Naive thymus-derived CD4-positive, alpha-beta T cell (primary cell): ENCODE measurements around the gene MRPS9. TPM values are rescaled to one million over a fixed set of nuclear protein-coding genes. Genes with fewer than 3 reads are reported as not detected.
A peak's percentile ranks its signal among the peaks of the same experiment; 100 is the strongest.

Experiments used
- ATAC-seq: fragments of 150-1000 bp; cut with Tn5 transposase; 2 replicates; pipeline ENCODE4 v1.10.0; 2021; ENCODE audit warnings: mild to moderate bottlenecking, moderate library complexity
- CTCF ChIA-PET: fragments of 350-600 bp; sonication (Branson Sonifier 250); formaldehyde crosslinking; loops from one replicate; lab custom pipeline; 2021; ENCODE audit warnings: antibody characterized with exemption; lab: Charles Lee
- POLR2A ChIA-PET: fragments of 350-600 bp; sonication (Branson Sonifier 250); formaldehyde crosslinking; loops from one replicate; lab custom pipeline; 2021; ENCODE audit warnings: antibody characterized with exemption, inconsistent platforms; lab: Charles Lee
- DNase-seq, 9 donors: peaks; one replicate each; pipeline versions ENCODE4 v3.0.0 to v3.0.0-alpha.2; 2020 to 2022; ENCODE audit warnings: mixed read lengths in 1 of 9
- H3K27ac ChIP-seq: one replicate; pipeline ENCODE4 v1.7.0; 2013; ENCODE audit warnings: mild to moderate bottlenecking, low read depth, low read length, moderate library complexity
- H3K27me3 ChIP-seq, 2 donors: one replicate each; pipeline ENCODE4 v1.7.0; 2013; ENCODE audit warnings: low read length in 2 of 2, mild to moderate bottlenecking in 2 of 2, moderate library complexity in 2 of 2; ENCODE audit not compliant: control insufficient read depth in 2 of 2, insufficient read depth in 2 of 2
- H3K36me3 ChIP-seq, 3 experiments: 1 replicate in 2 of 3; 2 replicates in 1 of 3; pipeline ENCODE4 v1.7.0; 2013; ENCODE audit warnings: low read length in 3 of 3, mild to moderate bottlenecking in 3 of 3, moderate library complexity in 1 of 3; ENCODE audit not compliant: insufficient read depth in 3 of 3, control insufficient read depth in 2 of 3
- H3K4me1 ChIP-seq, 2 donors: one replicate each; pipeline ENCODE4 v1.7.0; 2013; ENCODE audit warnings: low read length in 2 of 2, mild to moderate bottlenecking in 2 of 2, moderate library complexity in 1 of 2; ENCODE audit not compliant: control insufficient read depth in 2 of 2, insufficient read depth in 2 of 2
- H3K4me3 ChIP-seq: 2 replicates; pipeline ENCODE4 v1.7.0; 2013; ENCODE audit warnings: mild to moderate bottlenecking, low read length
- H3K9me3 ChIP-seq, 3 experiments: 1 replicate in 2 of 3; 2 replicates in 1 of 3; pipeline ENCODE4 v1.7.0; 2013; ENCODE audit warnings: low read length in 3 of 3; ENCODE audit not compliant: control insufficient read depth in 2 of 3
- H3K27ac Mint-ChIP-seq, 9 donors: one replicate each; pipeline ENCODE4 v1.8.0; 2020 to 2022; ENCODE audit warnings: mixed read lengths in 9 of 9, mild to moderate bottlenecking in 8 of 9, moderate library complexity in 5 of 9, inconsistent platforms in 2 of 9
- H3K27me3 Mint-ChIP-seq, 5 donors: one replicate each; pipeline ENCODE4 v1.8.0; 2021 to 2022; ENCODE audit warnings: mixed read lengths in 5 of 5, mild to moderate bottlenecking in 1 of 5
- H3K36me3 Mint-ChIP-seq, 5 donors: one replicate each; pipeline ENCODE4 v1.8.0; 2020 to 2022; ENCODE audit warnings: mixed read lengths in 5 of 5, mild to moderate bottlenecking in 3 of 5, inconsistent platforms in 1 of 5
- H3K4me1 Mint-ChIP-seq, 7 donors: one replicate each; pipeline ENCODE4 v1.8.0; 2020 to 2022; ENCODE audit warnings: mixed read lengths in 7 of 7, mild to moderate bottlenecking in 3 of 7, inconsistent platforms in 1 of 7
- H3K4me3 Mint-ChIP-seq, 10 donors: one replicate each; pipeline ENCODE4 v1.8.0; 2020 to 2022; ENCODE audit warnings: mild to moderate bottlenecking in 10 of 10, mixed read lengths in 10 of 10, moderate library complexity in 6 of 10, inconsistent platforms in 2 of 10
- H3K9me3 Mint-ChIP-seq, 11 donors: one replicate each; pipeline ENCODE4 v1.8.0; 2020 to 2022; ENCODE audit warnings: mixed read lengths in 11 of 11, mild to moderate bottlenecking in 4 of 11, inconsistent platforms in 1 of 11, moderate library complexity in 1 of 11
- intact Hi-C, 2 donors: fragments of 100-400 bp; cut with micrococcal nuclease; formaldehyde crosslinking; loops; one replicate each; pipeline ENCODE4 v1.15.1; 2023
- polyA plus RNA-seq, 2 donors: library from polyadenylated mRNA; unstranded; fragments of 300-500 nt; fragmentation: Illumina TruSeq; gene quantifications; one replicate each; pipeline ENCODE4 v1.2.3, GENCODE V29; 2021
- total RNA-seq, 6 experiments: library from RNA in 5 of 6; stranded (reverse) in 5 of 6; gene quantifications; 1 replicate in 5 of 6; 2 replicates in 1 of 6; pipeline ENCODE4 v1.2.3 and lab custom pipeline; 2021 to 2026

Gene MRPS9
- total and polyA plus RNA-seq, 7 experiments from 2014 or later: 12.5 to 40.3 (median 22.2) TPM

DNA sequence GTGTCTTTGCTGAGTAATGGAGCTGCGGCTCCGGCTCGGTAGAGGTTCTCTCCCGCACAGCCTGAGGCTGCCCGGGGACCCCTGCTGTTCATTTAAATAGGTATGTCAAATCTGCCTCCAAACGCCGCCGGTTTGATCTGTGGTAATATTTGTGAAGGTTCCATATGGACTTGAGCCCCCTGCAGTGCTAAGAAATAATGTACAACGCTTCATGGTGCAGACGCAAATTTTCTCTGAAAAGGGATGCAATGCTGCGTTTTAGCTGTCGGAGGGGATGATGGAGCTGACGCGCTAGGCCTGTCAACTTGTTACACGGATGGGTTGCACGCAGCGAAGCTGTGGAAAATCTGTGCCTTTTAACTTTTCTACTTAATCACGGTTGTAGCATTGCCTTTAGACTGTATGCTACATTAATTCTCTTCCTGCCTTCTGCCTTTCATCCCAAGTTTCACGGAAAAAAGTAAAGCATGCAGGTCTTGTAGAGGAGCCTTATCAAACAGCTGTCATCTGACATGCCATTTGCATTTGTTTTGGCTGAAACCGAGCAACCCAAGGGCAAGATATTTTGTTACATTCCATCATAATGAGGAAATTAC lies 43.2 kb downstream of the MRPS9 start:
- Mint-ChIP-seq H3K36me3 (peaks cover 3 to 48% (median 9%) of the 10 kb centered on the region in 5 donors), H3K27ac (no peak overlapping the region), H3K4me1 (peaks cover 0 to 3% (median 0%) of the 10 kb centered on the region in 7 donors), H3K4me3 (no peak overlapping the region), H3K9me3 (no peaks in the 10 kb centered on the region), H3K27me3 (no peaks in the 10 kb centered on the region)
- H3K27ac ChIP-seq: no peak overlapping the region
- H3K36me3 ChIP-seq: peaks cover 0 to 4% (median 0%) of the 10 kb centered on the region in 3 experiments
- ChIA-PET POLR2A (no interaction called here), CTCF (no interaction called here)
- intact Hi-C loops: no loop called here
- H3K4me1 ChIP-seq: no peaks in the 10 kb centered on the region
- no peak for ATAC-seq
- no peaks in the 10 kb centered on the region for H3K9me3 ChIP-seq
- no peak for DNase-seq
- no peak overlapping the region for H3K4me3 ChIP-seq
- no peaks in the 10 kb centered on the region for H3K27me3 ChIP-seq

DNA sequence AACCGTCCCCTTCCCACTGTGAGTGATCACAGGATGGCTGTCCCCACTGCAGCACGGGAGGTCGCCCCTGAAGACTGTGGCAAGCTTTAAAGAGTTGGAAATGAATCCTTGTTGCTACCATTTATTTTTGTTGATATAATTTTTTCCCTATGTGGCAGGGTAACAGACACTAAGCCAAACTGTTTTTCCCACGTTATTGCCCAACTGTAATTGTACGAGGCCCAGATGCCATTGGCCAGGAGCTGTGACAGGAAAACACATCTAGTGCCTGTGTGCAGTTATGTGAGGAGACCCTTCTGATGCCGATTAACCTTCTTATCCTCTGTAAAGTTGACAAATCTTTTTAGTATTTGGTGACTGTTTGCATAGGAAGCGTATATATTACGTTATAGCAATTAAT lies 44.2 kb downstream of the MRPS9 start:
- Histone ChIP-seq H3K36me3 (peaks cover 0 to 4% (median 0%) of the 10 kb centered on the region in 3 experiments), H3K4me3 (no peak overlapping the region), H3K27me3 (no peaks in the 10 kb centered on the region), H3K27ac (no peak overlapping the region), H3K4me1 (no peaks in the 10 kb centered on the region), H3K9me3 (no peaks in the 10 kb centered on the region)
- POLR2A ChIA-PET: no interaction called here
- H3K27ac Mint-ChIP-seq: no peak overlapping the region
- intact Hi-C loops: no loop called here
- CTCF ChIA-PET: no interaction called here
- H3K4me1 Mint-ChIP-seq: peaks cover 0 to 8% (median 3%) of the 10 kb centered on the region in 7 donors
- H3K36me3 Mint-ChIP-seq: peaks cover 3 to 42% (median 9%) of the 10 kb centered on the region in 5 donors
- DNase-seq (no peak), ATAC-seq (no peak)
- no peaks in the 10 kb centered on the region for H3K9me3 Mint-ChIP-seq
- H3K27me3 Mint-ChIP-seq: no peaks in the 10 kb centered on the region
- no peak overlapping the region for H3K4me3 Mint-ChIP-seq

DNA sequence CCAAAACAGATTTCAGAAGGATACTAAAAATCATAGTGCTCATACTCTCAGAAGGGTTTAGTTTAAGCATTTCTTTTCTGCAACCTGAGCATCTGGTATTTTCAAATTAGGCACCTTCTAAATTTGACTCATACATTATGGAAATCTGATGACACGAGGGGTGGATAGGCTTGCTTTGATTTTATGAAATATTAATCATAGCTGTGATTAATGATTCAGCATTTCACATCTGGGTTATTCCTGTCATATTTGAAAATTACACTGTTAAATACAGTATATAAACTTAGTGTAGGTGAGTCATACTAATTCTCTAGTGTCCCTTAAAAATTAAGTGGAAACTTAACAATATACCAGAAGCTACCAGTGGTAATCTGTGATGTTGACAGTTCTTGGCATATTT lies 47.7 kb downstream of the MRPS9 start:
- no peak overlapping the region for H3K4me3 ChIP-seq
- no peaks in the 10 kb centered on the region for H3K27me3 ChIP-seq
- H3K36me3 ChIP-seq: peaks cover 0 to 4% (median 0%) of the 10 kb centered on the region in 3 experiments
- H3K9me3 Mint-ChIP-seq: no peaks in the 10 kb centered on the region
- CTCF ChIA-PET: no interaction called here
- H3K9me3 ChIP-seq: no peaks in the 10 kb centered on the region
- H3K27me3 Mint-ChIP-seq: no peaks in the 10 kb centered on the region
- H3K27ac ChIP-seq: no peak overlapping the region
- intact Hi-C loops: no loop called here
- H3K4me3 Mint-ChIP-seq: no peak overlapping the region
- POLR2A ChIA-PET: no interaction called here
- peaks cover 0 to 34% (median 11%) of the 10 kb centered on the region in 5 donors for H3K36me3 Mint-ChIP-seq
- H3K4me1 Mint-ChIP-seq: peaks cover 0 to 16% (median 10%) of the 10 kb centered on the region in 7 donors
- no peaks in the 10 kb centered on the region for H3K4me1 ChIP-seq
- DNase-seq: no peak
- ATAC-seq: no peak
- H3K27ac Mint-ChIP-seq: no peak overlapping the region

DNA sequence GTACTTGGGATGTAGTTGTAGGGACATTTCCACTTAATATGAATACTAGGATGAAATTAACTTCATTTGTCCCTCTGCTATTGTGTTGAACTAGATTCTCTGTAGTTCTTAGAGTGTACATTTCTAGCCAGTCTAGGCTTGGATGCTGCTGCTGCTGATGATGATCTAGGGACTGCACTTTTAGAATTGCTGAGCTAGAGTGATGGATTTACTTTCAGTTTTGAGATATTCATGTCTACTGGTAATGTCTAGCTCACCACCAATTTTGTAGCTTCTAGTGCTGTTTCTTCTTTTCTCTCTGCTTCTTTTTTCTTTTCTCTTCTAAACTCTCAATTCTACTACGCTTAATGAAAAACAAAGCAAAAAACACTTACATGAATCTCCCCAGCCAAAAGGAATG lies 49.4 kb downstream of the MRPS9 start:
- Mint-ChIP-seq H3K4me1 (peaks cover 0 to 16% (median 10%) of the 10 kb centered on the region in 7 donors), H3K9me3 (no peaks in the 10 kb centered on the region), H3K4me3 (no peak overlapping the region), H3K27ac (peak overlapping the region in 3 of 9 donors; percentile 16 to 41 (median 40)), H3K36me3 (peaks cover 0 to 22% (median 5%) of the 10 kb centered on the region in 5 donors), H3K27me3 (no peaks in the 10 kb centered on the region)
- Histone ChIP-seq H3K36me3 (no peaks in the 10 kb centered on the region), H3K9me3 (no peaks in the 10 kb centered on the region), H3K4me1 (no peaks in the 10 kb centered on the region), H3K27me3 (no peaks in the 10 kb centered on the region), H3K27ac (no peak overlapping the region), H3K4me3 (no peak overlapping the region)
- ChIA-PET CTCF (no interaction called here), POLR2A (no interaction called here)
- intact Hi-C loops: no loop called here
- DNase-seq (no peak), ATAC-seq (no peak)

DNA sequence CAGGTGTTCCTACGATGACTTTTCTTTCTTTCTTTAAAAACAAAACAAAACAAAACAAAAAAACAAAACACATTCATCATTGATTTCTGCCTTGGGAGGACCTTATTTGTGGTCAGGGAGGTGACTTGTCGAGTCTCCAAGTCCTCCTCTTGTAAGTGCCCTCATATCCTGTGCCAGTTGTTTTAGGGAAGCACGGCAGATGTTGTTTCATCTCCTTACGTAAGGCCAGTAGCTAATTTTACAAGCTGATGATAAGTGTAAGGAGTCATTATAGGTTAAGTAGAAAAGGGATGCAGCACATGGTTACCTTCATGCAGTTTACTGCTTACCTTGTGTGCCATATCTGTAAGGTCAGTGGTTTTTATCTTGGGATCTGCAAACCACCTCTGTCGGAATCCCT lies 52.2 kb downstream of the MRPS9 start:
- no peaks in the 10 kb centered on the region for H3K4me1 ChIP-seq
- no peaks in the 10 kb centered on the region for H3K9me3 ChIP-seq
- peaks cover 0 to 16% (median 12%) of the 10 kb centered on the region in 7 donors for H3K4me1 Mint-ChIP-seq
- H3K9me3 Mint-ChIP-seq: no peaks in the 10 kb centered on the region
- no peaks in the 10 kb centered on the region for H3K27me3 Mint-ChIP-seq
- DNase-seq: no peak
- H3K36me3 ChIP-seq: peaks cover 0 to 7% (median 6%) of the 10 kb centered on the region in 3 experiments
- POLR2A ChIA-PET: no interaction called here
- no peak overlapping the region for H3K4me3 Mint-ChIP-seq
- CTCF ChIA-PET: no interaction called here
- intact Hi-C loops: no loop called here
- ATAC-seq: no peak
- H3K27me3 ChIP-seq: no peaks in the 10 kb centered on the region
- H3K27ac Mint-ChIP-seq: no peak overlapping the region
- H3K4me3 ChIP-seq: no peak overlapping the region
- H3K27ac ChIP-seq: no peak overlapping the region
- peaks cover 0 to 26% (median 8%) of the 10 kb centered on the region in 5 donors for H3K36me3 Mint-ChIP-seq

DNA sequence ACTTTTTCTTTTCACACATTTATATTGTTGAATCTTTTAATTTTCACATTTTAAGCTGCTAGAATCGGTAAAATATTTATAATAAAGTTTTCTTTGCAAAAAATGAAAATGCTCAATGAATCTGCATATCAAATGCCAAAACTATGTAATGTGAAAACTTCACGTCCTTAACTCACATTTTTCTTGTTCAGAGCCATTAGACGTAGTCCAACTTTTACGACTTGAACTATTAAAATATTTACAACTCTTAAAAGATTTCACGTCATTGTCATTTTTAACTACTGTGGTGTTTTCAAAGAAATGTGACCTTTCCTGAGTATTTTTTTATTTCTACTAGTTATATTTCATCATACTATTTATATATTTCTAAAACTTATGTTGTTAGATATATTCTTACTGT lies 54.9 kb downstream of the MRPS9 start:
- H3K27me3 Mint-ChIP-seq: no peaks in the 10 kb centered on the region
- CTCF ChIA-PET: no interaction called here

DNA sequence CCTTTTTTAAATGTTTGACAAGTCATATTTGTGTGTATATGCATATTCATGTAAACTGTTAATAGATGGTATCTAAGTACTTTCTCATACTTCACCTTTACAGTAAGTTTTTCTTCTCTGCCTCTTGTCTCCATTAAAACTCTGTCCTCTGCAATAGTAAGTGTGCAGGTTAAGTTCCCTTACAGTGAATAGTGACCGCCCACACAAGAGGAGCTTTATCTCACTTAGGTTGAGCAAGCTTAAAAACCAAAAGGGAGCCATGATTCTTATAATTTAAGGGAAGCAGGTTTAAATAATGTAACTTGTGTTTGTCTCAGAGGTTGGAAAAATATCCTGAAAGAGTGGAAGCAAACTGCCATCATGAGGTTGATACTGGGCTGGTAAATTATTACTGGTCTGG lies 61.3 kb downstream of the MRPS9 start:
- ATAC-seq: no peak
- H3K9me3 Mint-ChIP-seq: no peaks in the 10 kb centered on the region
- no peaks in the 10 kb centered on the region for H3K4me1 ChIP-seq
- H3K27me3 ChIP-seq: no peaks in the 10 kb centered on the region
- H3K4me3 Mint-ChIP-seq: no peak overlapping the region
- peaks cover 10 to 52% (median 39%) of the 10 kb centered on the region in 5 donors for H3K36me3 Mint-ChIP-seq
- peaks cover 0 to 52% (median 0%) of the 10 kb centered on the region in 3 experiments for H3K36me3 ChIP-seq
- DNase-seq: no peak
- H3K27me3 Mint-ChIP-seq: no peaks in the 10 kb centered on the region
- no peak overlapping the region for H3K27ac ChIP-seq
- intact Hi-C loops: no loop called here
- H3K27ac Mint-ChIP-seq: no peak overlapping the region
- H3K4me1 Mint-ChIP-seq: peaks cover 0 to 3% (median 0%) of the 10 kb centered on the region in 7 donors
- H3K9me3 ChIP-seq: no peaks in the 10 kb centered on the region
- ChIA-PET POLR2A (no interaction called here), CTCF (no interaction called here)
- no peak overlapping the region for H3K4me3 ChIP-seq

More for the DNA sequence above, 54.9 kb downstream of the MRPS9 start:
- Histone ChIP-seq H3K4me1 (no peaks in the 10 kb centered on the region), H3K27ac (no peak overlapping the region), H3K36me3 (peaks cover 0 to 24% (median 7%) of the 10 kb centered on the region in 3 experiments), H3K9me3 (no peaks in the 10 kb centered on the region), H3K27me3 (no peaks in the 10 kb centered on the region), H3K4me3 (no peak overlapping the region)
- peaks cover 0 to 2% (median under 1%) of the 10 kb centered on the region in 7 donors for H3K4me1 Mint-ChIP-seq
- H3K36me3 Mint-ChIP-seq: peaks cover 1 to 40% (median 21%) of the 10 kb centered on the region in 5 donors
- H3K4me3 Mint-ChIP-seq: no peak overlapping the region
- intact Hi-C loops: no loop called here
- DNase-seq: no peak
- ATAC-seq: no peak
- POLR2A ChIA-PET: no interaction called here
- H3K27ac Mint-ChIP-seq: no peak overlapping the region
- H3K9me3 Mint-ChIP-seq: no peaks in the 10 kb centered on the region
